Neural progenitor cell (in vitro differentiated cells): ENCODE results near the gene SPRED2.

Source experiments
- EZH2 ChIP-seq: fragments of 200-600 bp; sonication (generic); IDR thresholded peaks from 2 replicates; pipeline ENCODE4 v1.6.1; 2017; ENCODE audit warnings: antibody characterized with exemption, mild to moderate bottlenecking, moderate library complexity
- TF ChIP-seq, protein P1 (sequence below): fragments of 200-600 bp; sonication (generic); IDR thresholded peaks from 2 replicates; pipeline ENCODE4 v1.5.1; 2017; ENCODE audit warnings: antibody characterized with exemption, mild to moderate bottlenecking

DNA sequence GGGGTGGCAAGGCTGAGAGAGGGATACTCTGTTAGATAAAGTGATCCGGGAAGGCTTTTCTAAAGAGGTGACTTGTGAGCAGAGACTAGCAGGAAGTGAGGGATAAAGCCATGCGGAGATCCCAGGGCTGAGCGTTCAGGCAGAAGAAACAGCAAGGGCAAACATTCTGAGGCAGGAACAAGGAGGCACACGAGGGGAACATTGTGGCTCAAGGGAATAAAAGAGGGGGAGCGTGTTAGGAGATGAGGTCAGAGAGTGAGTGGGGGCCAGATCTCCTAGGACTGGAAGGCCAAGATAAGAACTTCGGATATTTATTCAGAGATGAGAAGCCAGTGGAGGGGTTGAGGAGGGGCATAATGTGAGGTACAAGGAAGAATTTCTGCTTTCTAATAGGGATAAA lies 137.7 kb downstream of the SPRED2 start:
- TF ChIP-seq, protein P1, sequence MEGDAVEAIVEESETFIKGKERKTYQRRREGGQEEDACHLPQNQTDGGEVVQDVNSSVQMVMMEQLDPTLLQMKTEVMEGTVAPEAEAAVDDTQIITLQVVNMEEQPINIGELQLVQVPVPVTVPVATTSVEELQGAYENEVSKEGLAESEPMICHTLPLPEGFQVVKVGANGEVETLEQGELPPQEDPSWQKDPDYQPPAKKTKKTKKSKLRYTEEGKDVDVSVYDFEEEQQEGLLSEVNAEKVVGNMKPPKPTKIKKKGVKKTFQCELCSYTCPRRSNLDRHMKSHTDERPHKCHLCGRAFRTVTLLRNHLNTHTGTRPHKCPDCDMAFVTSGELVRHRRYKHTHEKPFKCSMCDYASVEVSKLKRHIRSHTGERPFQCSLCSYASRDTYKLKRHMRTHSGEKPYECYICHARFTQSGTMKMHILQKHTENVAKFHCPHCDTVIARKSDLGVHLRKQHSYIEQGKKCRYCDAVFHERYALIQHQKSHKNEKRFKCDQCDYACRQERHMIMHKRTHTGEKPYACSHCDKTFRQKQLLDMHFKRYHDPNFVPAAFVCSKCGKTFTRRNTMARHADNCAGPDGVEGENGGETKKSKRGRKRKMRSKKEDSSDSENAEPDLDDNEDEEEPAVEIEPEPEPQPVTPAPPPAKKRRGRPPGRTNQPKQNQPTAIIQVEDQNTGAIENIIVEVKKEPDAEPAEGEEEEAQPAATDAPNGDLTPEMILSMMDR: no peak
- TF ChIP-seq EZH2: no peak
